Lung microvascular endothelial cell (primary cell): ENCODE data around the gene DPRX. TPM values are rescaled to one million over a fixed set of nuclear protein-coding genes. Genes with fewer than 3 reads are reported as not detected.
A peak's percentile ranks its signal among the peaks of the same experiment; 100 is the strongest.
"Not testable (repeated sequence)": the region's sequence is repeated elsewhere in the genome, so short reads cannot be mapped to it uniquely, and the experiment has no call there.

Experiments used
- DNase-seq, 2 donors: peaks; one replicate each; pipeline versions ENCODE4 v3.0.0 to v3.0.0-alpha.2; 2010; ENCODE audit warnings: low read depth in 2 of 2
- total RNA-seq: library from RNA; depleted of rRNA; stranded (reverse); fragments of >200 nt; gene quantifications from 2 replicates; pipeline ENCODE4 v1.2.1, GENCODE V29; 2014

DPRX gene
- total RNA-seq, 1 donor from 2014 or later = not detected

GRCh38 chr19:53646144-53646543 lies 14.3 kb downstream of the DPRX start:
- DNase-seq = peak in 1 of 2 donors; percentile 9

GRCh38 chr19:53647350-53647749 lies 15.6 kb downstream of the DPRX start:
- no peak for DNase-seq

GRCh38 chr19:53647792-53648191 lies 16.0 kb downstream of the DPRX start:
- no peak for DNase-seq

- no peak for DNase-seq
These were observed 18.2 kb downstream of the DPRX start for GRCh38 chr19:53649746-53650593.

DNA sequence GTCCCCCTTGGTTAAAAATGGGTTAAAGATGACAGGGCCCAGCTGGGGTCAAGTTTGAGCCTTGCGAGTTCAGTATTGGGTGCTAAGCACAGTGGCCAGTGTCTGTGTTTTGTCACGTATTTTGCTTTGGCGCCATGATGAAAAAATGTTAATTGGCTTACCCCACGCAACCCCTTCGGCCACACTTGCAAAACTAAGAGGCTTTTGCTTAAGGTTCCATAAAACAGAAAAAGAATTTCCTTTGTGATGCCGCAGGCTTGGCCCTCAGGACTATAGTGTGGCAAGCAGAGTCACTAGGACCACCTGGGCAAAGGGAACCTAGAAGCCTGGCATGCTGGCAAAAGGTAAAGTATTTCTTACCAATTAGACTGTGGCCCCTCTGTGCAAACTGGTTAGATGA lies 20.7 kb downstream of the DPRX start:
- DNase-seq = no peak

DNA sequence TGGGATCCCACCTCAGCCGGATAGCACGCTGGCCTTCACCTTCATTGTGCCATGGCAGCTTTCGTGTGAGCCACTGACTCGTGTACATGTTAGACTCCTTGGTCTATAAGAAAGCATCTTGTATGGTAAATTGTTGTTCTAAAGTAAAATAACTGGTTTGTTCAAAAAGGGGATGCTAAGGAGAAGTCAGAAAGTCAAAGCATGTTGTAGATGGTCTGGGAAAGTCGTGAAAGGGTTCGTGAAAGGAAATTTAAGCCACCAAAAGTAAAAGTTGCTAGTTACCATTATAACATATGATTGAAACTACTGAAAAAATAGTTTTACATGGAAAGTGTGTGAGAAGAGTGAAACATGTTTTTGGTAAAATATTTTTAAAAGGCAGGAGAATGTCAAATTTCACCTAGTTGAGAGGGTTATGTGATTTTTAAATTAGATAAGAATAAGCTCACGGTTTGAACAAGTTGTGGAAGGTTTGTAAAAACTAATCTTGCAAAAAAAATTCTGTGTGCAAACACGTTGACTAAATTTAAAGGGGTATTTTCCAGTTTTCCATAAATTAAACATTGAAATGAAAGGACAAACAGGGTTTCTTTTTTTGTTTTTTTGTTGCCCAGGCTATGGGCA lies 23.4 kb downstream of the DPRX start:
- no peak for DNase-seq

- no peak for DNase-seq
These were observed 25.5 kb downstream of the DPRX start for GRCh38 chr19:53657330-53657729.

DNA sequence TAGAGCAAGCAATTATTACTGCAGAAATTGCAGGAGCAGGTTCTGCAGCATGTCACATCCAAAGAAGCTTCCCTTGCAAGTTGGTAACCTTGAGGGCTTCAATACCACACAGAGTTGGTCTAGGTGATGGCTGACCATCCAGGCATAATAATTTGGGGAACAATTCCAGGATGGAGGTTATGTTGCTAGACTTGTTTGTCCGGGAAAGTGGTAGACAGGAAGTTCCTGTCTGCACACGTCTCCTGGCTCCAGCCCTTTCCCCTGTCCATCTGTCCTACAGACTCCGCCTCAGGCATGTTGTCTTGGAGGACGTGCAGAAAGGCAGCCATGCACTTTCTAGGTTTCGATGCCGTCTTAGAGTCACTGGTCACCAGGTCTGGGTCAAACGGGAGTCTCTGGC lies 26.0 kb downstream of the DPRX start:
- peak in 1 of 2 donors; percentile 39 for DNase-seq

DNA sequence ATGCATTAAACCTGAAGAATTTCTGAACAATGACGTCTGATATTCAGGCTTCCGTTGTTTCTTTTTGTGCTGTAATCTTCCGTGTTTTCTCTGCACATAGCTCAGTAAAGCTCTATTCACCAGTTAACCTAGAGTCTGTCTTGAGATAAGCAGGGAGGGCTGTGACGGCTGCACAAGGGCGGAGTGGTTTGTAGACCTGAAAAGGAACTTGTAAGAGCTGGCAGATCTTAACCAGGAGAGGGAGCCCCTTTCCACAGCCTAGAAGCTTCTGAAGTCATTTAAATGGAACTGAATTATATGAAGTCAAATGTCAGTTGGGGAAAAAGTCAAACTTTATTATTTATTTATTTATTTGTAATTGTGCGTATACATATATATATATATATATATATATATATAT lies 27.5 kb downstream of the DPRX start:
- peak; percentile 5 to 45 for DNase-seq

DNA sequence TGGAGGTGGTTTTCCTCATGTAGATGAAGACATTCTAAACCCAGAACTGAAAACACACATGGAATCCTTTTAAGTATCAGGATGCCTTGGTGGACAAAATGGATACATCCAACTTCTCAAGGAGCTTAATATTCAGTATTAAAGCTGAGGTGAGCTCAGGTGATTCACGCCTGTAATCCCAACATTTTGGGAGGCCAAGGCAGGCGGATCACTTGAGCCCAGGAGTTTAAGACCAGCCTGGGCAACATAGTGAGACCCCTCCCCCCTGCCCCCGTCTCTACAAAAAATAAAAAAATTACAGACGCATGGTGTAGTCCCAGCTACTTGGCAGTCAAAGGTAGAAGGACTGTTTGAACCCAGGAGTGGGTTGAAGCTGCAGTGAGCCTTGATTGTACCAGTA lies 28.8 kb downstream of the DPRX start:
- no peak for DNase-seq

- DNase-seq = no peak
These were observed 30.4 kb downstream of the DPRX start for GRCh38 chr19:53662209-53662608.

DNA sequence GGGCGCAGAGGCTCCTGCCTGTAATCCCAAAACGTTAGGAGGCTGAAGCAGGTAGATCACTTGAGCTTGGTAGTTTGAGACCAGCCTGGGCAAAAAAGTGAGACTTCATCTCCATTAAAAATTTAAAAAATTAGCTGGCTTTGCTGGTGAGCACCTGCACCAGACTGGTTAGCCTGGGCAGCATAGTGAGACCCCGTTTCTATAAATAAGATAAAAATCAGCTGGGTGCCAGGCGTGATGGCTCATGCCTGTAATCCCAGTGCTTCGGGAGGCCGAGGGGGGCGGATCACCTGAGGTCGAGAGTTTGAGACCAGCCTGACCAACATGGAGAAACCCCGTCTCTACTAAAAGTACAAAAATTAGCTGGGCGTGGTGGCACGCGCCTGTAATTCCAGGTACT lies 32.4 kb downstream of the DPRX start:
- DNase-seq = no peak

GRCh38 chr19:53664760-53665159 lies 33.0 kb downstream of the DPRX start:
- no peak for DNase-seq

- DNase-seq = not testable (repeated sequence)
These were observed 34.5 kb downstream of the DPRX start for GRCh38 chr19:53666331-53666730.

GRCh38 chr19:53668804-53669203 lies 37.0 kb downstream of the DPRX start:
- not testable (repeated sequence) for DNase-seq

GRCh38 chr19:53670345-53670744 lies 38.5 kb downstream of the DPRX start:
- DNase-seq = no peak

- no peak for DNase-seq
These were observed 39.9 kb downstream of the DPRX start for GRCh38 chr19:53671663-53672062.

Other genes starting within 250 kb of the DPRX start
- 8.1 and 13.1 TPM in 2 replicates for gene ZNF765, start 236.8 kb upstream of the DPRX start, total RNA-seq
- 5.7 and 9.3 TPM in 2 replicates for gene ZNF761, start 200.0 kb upstream of the DPRX start, total RNA-seq
- 2.8 and 4.4 TPM in 2 replicates for gene ZNF813, start 164.3 kb upstream of the DPRX start, total RNA-seq
- gene ZNF331, start 93.9 kb upstream of the DPRX start, total RNA-seq = 3.3 and 7.9 TPM in 2 replicates
- gene NLRP12, start 192.3 kb downstream of the DPRX start, total RNA-seq = 0.40 and 0.44 TPM in 2 replicates
- gene MYADM, start 235.9 kb downstream of the DPRX start, total RNA-seq = 4.8 and 8.3 TPM in 2 replicates